ENCODE data around the gene PRKAG2.

PRKAG2 gene

GRCh38 chr7:151590071-151590849 lies 286.7 kb downstream of the PRKAG2 start:
- no peak for DNase-seq (ENCODE audit: low read depth)

- DNase-seq (ENCODE audit: low read depth): no peak
These were observed 287.9 kb downstream of the PRKAG2 start for GRCh38 chr7:151588982-151589381.

GRCh38 chr7:151586531-151587260 lies 290.2 kb downstream of the PRKAG2 start:
- DNase-seq (ENCODE audit: low read depth): no peak

GRCh38 chr7:151585744-151586393 lies 291.0 kb downstream of the PRKAG2 start:
- DNase-seq (ENCODE audit: low read depth): peak; percentile 27

GRCh38 chr7:151581741-151582140 lies 295.2 kb downstream of the PRKAG2 start:
- no peak for DNase-seq (ENCODE audit: low read depth)

GRCh38 chr7:151579644-151580043 lies 297.3 kb downstream of the PRKAG2 start:
- no peak for DNase-seq (ENCODE audit: low read depth)

DNA sequence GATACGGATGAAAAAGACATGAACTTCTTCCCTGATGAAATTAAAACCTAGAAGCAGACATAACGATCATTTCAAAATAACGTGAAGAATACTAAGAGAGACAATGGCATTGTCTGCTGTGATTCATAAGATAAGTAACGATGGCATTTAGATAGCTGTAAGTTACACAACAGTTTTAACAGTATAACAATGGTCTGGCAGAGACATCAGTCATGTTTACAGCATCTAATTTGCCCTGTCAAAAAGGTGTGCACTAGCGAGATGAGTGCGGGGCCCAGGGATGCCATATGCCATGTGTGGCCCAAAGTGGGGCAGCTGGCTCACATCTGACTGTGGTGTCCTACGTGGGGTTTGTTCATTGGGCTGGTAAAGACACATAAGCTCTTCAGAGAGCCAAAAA lies 301.5 kb downstream of the PRKAG2 start:
- no peak for DNase-seq (ENCODE audit: low read depth)

GRCh38 chr7:151573046-151573445 lies 303.9 kb downstream of the PRKAG2 start:
- peak; percentile 94 for DNase-seq (ENCODE audit: low read depth)

DNA sequence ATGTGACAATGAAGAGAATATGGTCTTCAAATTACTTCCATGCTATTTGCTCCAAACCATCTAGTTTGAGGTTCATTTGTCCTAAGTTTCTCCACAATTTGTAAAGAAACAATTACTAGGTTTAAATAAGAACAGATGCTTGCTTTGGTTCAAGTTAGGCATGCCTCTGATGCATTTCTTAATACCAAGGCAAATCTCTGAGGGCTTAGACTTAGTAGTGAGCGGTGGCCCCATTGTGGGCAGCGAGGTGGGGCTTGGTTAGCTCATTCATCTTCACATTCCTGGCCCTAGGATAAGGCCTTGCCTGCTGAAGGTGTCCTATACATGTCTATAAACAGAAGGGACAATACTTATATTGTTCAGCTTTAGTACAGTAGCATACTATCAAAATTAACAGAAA lies 304.8 kb downstream of the PRKAG2 start:
- peak; percentile 56 for DNase-seq (ENCODE audit: low read depth)

DNA sequence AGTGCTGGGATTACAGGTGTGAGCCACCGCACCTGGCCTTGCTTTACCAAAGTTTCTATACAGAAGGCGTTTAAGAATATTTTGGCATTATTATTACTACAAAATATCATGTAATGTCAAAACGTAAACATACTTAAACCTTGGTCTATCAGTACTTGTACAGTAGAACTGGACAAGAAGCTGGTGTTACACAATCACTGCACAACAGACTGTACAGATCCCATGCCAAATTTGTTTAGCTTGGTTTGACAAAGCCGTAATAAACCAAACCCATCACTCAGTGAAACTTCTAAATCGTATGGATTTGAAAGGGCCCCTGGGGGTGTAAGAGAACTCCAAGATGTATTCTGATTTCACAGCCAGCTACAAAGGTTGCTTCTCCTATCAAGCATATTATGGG lies 305.4 kb downstream of the PRKAG2 start:
- peak; percentile 43 for DNase-seq (ENCODE audit: low read depth)

GRCh38 chr7:151570366-151570915 lies 306.5 kb downstream of the PRKAG2 start:
- no peak for DNase-seq (ENCODE audit: low read depth)

DNA sequence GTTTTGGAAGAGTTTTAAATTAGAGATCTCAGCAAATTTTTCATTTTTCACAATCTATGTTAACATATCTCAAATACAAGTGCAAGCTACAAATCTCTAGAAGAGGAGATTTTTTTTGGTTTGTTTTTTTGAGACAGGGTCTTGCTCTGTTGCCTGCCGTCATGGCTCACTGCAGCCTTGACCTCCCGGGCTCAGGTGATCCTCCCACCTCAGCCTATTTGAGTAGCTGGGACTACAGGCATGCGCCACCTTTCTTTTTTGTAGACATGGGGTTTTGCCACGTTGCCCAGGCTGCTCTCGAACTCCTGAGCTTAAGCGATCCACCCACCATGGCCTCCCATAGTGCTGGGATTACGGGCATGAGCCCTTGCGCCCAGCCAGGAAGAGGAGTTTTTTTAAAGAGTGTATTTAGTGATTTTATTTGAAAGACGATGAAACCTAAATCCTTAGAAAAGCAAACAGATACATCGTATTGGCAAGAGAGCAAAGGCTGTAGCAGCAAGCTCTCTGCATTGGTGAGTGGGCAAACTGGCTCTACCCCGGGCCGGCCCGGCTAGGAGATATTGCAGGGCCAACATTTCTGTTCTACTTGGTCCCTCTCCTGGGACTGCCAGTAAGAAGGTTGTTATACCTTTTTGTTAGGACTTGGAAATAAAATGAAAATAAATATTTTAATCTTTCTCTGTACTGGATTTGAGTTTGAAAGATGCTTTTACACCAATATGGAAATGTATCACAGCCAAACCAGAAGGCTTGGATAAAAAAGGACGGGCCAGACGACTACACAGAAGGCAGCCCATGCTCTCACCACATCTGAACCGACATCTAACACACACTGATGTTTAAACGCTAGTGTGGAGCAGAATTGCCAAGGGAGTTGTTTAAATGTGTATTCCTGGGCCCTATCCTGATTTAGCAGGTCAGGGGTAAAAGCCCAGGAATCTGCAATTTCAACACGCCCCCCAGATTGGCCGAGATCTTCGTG lies 307.7 kb downstream of the PRKAG2 start:
- DNase-seq (ENCODE audit: low read depth): no peak

GRCh38 chr7:151566897-151567320 lies 310.0 kb downstream of the PRKAG2 start:
- peak; percentile 86 for DNase-seq (ENCODE audit: low read depth)

GRCh38 chr7:151565541-151565940 lies 311.4 kb downstream of the PRKAG2 start:
- DNase-seq (ENCODE audit: low read depth): peak; percentile 80

DNA sequence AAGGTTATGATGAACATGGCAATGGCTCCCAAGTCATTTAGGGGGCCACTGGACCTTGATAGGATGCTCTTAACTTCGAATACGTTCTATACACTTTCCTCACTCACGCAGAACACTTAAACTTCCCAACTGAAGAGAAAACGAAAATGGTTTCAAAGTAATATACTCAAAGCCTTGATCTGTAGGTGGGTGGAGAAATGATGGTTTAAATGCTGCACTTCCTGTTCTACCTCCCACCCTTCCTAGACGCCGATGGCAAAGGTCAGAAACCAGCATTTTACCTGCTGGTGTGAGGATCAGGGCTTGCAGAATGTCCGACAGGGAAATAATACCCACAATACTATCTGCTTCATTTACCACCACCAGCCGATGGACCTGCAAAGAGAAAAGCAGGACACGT lies 316.7 kb downstream of the PRKAG2 start:
- no peak for DNase-seq (ENCODE audit: low read depth)

DNA sequence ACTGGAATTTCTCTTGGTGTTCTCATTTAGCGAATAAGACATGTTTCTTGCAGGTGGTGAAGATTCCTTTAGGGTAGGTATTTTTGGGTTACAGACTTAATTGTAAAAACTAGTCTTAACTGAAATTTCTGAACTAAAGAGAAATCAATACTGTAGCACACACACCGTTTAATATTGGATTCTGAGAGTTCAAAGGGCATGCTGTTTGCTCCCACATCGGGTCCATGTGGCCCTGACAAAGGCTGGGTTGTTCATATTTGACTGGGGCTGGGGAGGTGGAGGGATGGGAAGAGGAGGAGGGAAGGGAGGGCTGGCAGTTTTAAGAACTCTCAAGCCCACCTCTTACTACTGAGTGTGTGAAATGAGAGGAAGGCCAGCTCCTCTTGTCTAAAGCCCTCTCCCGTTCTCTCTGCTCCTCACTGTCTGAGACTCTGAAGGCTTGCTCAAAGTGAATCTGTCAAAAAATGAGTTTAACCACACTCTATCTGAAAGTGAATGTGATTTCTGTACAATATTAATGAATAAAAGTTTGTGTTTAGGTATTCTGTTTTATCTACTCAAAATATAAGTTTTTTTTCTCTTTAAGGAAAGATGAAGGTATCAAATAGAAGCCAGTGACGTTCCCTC lies 317.2 kb downstream of the PRKAG2 start:
- no peak for DNase-seq (ENCODE audit: low read depth)

DNA sequence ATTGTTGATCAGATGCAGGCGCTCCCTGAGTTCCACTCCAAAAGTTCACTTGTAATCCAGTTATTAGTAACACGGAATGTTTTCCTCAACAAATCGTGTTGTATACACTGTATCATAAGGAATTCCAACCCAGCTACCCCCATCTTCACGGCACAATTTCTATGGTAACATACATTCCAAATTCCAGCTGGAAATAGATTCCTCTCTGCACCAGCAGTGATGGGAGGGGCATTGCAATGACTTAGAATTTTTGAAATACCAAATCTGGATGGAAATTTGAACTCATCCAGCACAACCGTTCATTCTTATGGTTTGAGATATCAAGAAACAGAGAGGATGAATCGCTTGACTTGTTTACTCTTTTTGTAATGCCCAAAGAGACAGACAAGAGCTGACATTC lies 318.3 kb downstream of the PRKAG2 start:
- DNase-seq (ENCODE audit: low read depth): peak; percentile 84

DNA sequence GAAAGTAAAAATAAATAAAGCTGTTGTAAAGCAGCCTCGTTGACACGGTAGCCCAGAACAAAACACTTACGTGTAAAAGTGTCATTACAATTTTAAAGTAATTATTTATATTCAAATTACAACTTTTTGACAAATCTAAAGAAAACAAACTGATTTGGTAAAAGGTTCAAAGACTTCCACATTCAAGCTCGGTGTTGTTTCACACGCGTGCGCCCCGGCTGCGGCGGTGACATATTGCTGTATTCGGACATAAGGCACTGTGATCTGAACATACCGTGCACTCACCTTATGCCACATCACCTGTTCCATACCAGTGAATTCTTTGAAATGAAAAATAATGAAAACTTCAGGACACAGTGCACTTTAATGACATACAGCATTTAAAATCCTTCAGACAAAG lies 320.3 kb downstream of the PRKAG2 start:
- DNase-seq (ENCODE audit: low read depth): no peak

DNA sequence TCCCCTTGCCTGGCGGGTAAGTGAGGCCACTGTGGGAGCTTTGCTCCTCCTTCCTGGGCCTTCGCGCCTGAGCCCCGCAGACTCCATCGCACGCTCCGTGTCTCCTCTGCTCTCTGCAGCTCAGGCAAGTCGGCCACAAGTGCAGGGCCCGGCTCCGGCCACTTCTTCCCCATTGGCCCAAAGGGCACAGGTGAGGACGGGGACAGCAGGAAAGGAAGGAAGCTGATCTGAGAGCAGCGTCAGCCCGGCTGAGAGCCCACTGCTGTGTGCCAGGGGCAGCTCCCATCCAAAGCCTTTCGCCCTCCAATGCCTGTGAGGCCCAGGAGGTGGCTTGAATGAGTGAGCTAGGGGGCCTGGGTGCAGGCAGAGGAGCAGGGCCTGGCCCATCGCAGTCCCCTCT lies 323.6 kb downstream of the PRKAG2 start:
- no peak for DNase-seq (ENCODE audit: low read depth)

DNA sequence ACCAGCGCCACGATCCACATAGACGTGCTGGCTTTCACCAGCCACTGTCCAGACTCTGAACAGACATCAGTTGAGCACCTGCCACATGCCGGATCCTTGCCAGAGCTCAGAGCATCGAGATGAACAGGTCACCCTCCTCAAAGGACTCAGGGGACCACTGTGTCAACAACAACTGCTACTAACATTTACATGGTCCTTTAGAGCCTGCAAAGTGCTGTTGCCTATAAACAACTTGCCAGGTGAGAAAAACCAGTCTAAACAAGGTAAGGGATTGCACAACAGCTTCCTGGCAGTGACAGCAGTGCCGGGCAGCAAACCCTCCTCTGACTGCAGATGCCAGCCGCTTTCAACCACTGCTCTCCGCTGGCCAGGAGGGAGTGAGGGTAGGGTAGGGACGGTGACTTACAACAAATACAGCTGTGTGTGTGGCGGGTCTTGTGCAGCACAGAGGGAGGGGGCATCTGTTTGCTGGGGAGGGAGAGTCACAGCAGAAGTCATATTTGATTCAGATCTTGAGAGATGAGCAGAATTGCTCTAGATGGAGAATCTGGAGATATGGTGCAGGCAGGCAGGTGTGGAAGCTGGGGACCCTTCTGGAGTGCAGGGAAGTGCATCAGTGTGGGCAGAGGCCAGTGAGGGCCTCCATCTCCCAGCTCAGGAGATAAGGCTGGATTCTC lies 324.4 kb downstream of the PRKAG2 start:
- no peak for DNase-seq (ENCODE audit: low read depth)

All from iris pigment epithelial cell (primary cell).